GM12891 (cell line): Measurements from ENCODE around the gene KIF3B. TPM values are rescaled to one million over a fixed set of nuclear protein-coding genes. Genes with fewer than 3 reads are reported as not detected.
A peak's percentile ranks its signal among the peaks of the same experiment; 100 is the strongest.

Experiments
- DNase-seq: peaks from one replicate; pipeline ENCODE4 v3.0.0; 2011; ENCODE audit warnings: low spot score; ENCODE audit not compliant: insufficient read length
- FAIRE-seq: peaks from 2 replicates; lab custom pipeline; 2011; peaks lifted over from hg19 to GRCh38; lab: Jason Lieb, UNC
- PAX5 ChIP-seq: IDR thresholded peaks from 2 replicates; pipeline ENCODE4 v1.6.1; 2011; ENCODE audit warnings: low read length, moderate library complexity, mild to moderate bottlenecking; ENCODE audit not compliant: insufficient read depth, severe bottlenecking
- POLR2A ChIP-seq: IDR thresholded peaks from 2 replicates; pipeline ENCODE4 v1.6.1; 2011; ENCODE audit warnings: low read depth, low read length, control low read depth
- POLR2AphosphoS5 ChIP-seq: IDR thresholded peaks from 2 replicates; pipeline ENCODE4 v1.6.1; 2011; ENCODE audit warnings: low read depth, low read length, control low read depth
- POU2F2 ChIP-seq: IDR thresholded peaks from 2 replicates; pipeline ENCODE4 v1.6.1; 2011; ENCODE audit warnings: low read depth, mild to moderate bottlenecking, control low read depth, low read length, moderate library complexity
- SPI1 ChIP-seq: IDR thresholded peaks from 2 replicates; pipeline ENCODE4 v1.6.1; 2011; ENCODE audit warnings: low read depth, low read length, control low read depth
- TAF1 ChIP-seq: IDR thresholded peaks from 2 replicates; pipeline ENCODE4 v1.6.1; 2011; ENCODE audit warnings: low read depth, low read length, control low read depth
- polyA plus RNA-seq: library from polyadenylated mRNA; unstranded; fragments of >200 nt; gene quantifications from one replicate; pipeline ENCODE4 v1.2.1, GENCODE V29; 2012; ENCODE audit warnings: low read depth, missing spikeins, inconsistent platforms; ENCODE audit not compliant: missing spikeins

Gene KIF3B
- polyA plus RNA-seq, result 10.7 TPM

DNA sequence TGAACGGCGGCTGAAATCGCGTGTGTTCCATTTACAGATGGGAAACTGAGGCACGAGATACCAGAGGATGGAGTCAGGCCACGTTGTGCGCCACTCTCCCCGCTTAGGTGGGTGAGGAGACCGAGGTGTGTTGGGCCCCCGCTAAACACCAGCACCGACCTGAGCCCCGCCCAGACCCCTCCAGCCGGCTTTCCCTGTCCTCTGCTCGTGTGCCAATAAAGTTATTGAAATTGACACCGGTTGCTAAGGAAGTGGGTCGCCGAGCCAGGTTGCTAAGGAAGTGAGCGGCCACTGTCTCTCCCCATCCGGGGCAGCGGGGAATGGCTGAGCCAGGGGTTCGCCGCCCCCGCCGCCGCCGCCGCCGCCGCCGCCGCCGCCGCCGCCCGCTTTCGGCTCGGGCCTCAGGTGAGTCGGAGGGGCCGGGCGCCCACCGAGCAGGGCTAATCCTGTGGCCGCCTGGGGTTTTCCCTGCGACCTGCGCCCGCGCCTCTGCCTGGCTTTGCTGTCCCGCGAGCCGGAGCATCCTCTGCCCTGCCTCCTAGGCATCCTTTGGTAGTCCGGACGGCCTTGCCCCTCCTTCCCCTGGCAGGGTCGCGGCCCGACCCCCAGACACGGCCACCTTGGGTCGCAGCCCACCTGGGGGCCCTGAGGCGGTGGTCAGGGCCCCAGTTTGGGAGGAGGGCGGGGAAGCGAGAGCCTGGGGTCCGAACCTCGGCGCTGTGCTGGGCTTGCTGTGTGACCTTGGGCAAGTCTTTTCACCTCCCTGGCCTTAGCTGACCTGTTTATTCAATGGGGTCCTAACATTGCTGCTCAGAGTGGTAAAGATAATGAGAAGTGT is at the start of gene KIF3B:
TSS of gene KIF3B (plus strand) at position 291 of the 838 bp plus-strand sequence. CDS start 32,127 bp downstream, outside the sequence.
- DNase-seq (peak; percentile 89), FAIRE-seq (peak; percentile 92)
- TF ChIP-seq TAF1 (no peak), SPI1 (peak; percentile 95), POU2F2 (peak; percentile 92; the same call in 1 of the 2 replicates)

DNA sequence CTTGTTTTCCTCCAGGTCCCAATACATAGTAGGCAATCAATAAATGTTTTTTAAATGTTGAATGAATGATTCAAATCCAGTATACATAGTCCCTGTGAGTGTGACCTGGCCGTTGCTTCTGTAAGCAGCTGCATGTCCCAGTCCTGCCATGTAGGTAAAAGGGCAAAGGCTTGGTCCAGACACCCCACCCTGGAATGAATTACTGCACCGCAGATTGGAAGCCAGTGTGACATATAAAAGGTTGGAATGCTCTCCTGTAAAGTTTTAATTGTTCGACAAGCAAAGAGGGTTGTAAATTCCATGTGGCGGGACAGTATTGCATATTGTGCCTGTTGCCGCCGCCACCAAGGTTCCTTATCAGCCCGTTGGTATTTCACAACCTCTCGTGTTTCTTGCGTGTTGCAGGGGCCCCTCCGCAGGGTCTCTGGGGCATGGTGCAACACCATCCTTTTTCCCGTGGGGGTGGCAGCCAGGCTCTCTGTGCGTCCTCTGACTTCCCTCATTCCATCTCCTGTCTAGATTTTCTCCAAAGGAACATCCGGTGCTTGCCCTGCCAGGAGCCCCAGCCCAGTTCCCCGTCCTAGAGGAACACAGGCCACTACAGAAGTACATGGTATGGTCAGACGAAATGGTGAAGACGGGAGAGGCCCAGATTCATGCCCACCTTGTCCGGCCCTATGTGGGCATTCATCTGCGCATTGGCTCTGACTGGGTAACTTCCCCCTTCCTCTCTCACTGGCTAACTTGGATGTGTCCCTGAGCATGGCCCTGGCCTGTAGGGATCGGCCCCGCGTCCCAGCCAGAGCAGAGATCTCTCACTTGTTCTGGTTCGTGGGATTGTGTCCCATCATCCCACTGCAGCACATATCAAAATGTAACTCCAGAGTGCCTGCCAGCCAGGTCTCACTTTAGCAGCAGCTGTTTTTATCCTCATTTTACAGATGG is 49.4 kb upstream of the KIF3B start:
- FAIRE-seq (no peak), DNase-seq (no peak)
- no peak for TF ChIP-seq POLR2AphosphoS5
- no peak for TF ChIP-seq POU2F2
- TF ChIP-seq TAF1, result no peak
- no peak for TF ChIP-seq PAX5
- TF ChIP-seq SPI1, result no peak
- no peak for TF ChIP-seq POLR2A

DNA sequence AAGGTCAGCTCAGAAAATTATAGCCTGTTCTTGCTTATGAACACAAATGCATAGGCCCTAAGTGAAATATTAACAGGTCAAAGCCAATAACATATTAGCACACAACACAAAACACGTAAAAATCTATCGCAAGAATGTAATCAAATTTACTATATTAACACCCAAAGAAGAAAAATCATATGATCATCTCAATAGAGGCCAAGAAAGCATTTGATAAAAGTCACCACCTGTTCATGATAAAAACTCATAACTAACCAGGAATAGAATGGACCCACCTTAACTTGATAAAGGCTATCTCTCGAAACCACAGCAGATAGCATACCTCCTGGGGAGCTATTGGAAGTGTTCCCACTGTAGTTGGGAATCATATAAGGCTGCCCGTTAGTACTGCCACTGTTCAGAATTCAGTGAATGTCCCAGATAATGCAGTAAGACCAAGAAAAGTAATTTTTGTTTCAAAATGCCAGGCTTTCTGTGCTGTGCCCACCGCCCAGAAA is 48.2 kb upstream of the KIF3B start:
- no peak for FAIRE-seq
- no peak for DNase-seq
- no peak for TF ChIP-seq POLR2A
- no peak for TF ChIP-seq SPI1
- TF ChIP-seq TAF1, result no peak
- no peak for TF ChIP-seq POLR2AphosphoS5
- TF ChIP-seq PAX5, result no peak
- TF ChIP-seq POU2F2, result no peak

DNA sequence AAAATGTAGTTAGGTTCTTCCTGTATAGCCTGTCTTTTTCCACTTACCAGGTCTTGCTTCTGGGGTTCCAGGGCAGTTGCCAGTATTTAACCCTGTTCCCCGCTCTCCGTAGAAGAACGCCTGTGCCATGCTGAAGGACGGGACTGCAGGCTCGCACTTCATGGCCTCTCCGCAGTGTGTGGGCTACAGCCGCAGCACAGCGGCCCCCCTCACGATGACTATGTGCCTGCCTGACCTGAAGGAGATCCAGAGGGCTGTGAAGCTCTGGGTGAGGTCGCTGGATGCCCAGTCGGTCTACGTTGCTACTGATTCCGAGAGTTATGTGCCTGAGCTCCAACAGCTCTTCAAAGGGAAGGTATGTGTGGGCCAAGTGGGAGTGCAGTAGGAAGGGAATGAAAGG is 46.7 kb upstream of the KIF3B start:
- TF ChIP-seq PAX5 (no peak), SPI1 (no peak)
- DNase-seq (no peak), FAIRE-seq (no peak)

DNA sequence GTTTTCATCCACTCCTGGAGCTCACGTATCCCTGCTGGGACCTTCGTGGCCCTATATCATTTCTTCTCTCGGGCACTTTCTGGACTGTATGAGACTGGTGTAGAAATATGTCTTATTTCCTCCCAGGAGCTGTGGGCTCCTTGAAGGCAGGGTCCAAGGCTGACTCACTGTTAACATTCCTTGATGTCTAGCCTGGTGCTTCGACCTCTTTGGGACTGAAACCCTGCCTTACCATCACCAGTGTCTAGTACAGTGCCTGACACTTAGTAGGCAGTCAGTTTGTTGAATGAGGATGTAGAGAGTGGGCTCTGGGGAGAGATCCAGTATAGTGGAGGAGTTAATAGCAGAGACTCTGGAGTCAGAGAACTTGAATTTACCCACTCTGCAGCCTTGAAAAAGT is 46.2 kb upstream of the KIF3B start:
- DNase-seq, result no peak

DNA sequence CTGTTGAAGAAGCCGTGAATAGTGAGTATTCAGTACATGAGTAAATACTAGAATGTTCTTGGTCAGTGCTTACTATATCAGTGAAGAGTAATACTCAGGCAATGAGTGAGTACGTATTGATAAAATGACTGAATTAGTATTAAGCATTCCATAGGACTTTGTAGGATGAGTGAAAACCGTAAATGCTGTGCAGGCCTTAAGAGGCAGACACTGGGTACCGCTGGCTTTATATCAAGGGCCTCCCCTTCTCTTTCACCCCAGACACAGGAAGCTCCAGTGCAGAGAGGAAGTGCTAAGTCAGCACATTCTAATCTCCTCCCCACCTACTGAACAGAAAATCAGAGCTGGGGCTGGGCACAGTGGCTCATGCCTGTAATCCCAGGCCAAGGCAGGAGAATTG is 45.6 kb upstream of the KIF3B start:
- TF ChIP-seq POU2F2 (no peak), POLR2A (no peak), TAF1 (no peak), SPI1 (peak; percentile 51), POLR2AphosphoS5 (no peak), PAX5 (no peak)
- DNase-seq, result no peak
- peak; percentile 61 for FAIRE-seq

More for the DNA sequence above, 46.2 kb upstream of the KIF3B start:
- TF ChIP-seq PAX5 (no peak), TAF1 (no peak), POLR2AphosphoS5 (no peak), POLR2A (no peak), SPI1 (no peak), POU2F2 (no peak)
- no peak for FAIRE-seq

DNA sequence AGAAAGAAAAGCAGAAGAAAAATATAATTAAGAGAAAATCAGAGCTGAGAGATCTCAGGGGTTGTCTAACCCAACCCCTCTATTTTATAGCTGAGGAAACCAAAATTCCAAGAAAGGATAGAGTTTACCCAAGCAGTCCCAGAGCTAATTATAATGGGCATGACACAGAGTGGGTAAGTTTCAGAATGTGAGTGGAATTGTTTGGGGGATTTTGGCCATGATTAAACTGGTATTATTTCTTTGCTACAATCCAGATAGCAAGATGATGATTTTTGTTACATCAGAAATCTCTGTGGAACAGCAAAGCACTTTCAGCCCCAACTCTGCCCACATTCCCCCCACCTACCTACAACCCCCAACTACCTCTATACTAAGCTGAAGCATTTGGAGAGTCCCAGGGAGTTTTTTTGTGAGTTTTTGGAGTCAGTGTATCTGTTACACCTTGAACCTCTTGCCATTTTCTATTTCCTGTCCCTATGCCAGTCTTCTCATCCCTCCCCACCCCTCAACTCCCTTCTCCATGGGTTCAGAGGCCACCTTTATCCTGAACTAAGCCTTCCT is 45.0 kb upstream of the KIF3B start:
- peak; percentile 62 for FAIRE-seq
- no peak for TF ChIP-seq POLR2AphosphoS5
- TF ChIP-seq POU2F2, result no peak
- TF ChIP-seq POLR2A, result no peak
- no peak for TF ChIP-seq SPI1
- no peak for TF ChIP-seq PAX5
- TF ChIP-seq TAF1, result no peak
- no peak for DNase-seq

DNA sequence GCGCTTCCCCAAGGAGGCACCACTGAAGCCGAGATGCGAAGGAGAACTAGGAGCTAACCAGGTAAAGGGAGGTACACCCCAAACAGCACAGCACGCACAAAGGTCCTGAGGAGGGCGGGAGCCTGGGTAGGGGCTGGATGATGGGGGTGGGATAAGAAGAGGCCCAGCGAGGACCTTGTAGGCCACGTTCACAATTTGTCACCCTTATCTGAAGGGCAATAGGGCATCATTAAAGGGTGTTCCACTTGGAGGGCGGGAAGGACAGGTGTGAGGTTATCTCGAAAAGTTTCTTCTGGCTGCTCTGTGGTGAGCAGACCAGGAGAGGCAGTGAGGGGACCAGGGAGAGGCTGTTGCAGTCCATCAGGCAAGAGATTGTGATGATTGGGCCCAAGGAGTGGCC is 44.2 kb upstream of the KIF3B start:
- TF ChIP-seq POLR2AphosphoS5 (no peak), SPI1 (no peak), POLR2A (no peak), PAX5 (no peak), POU2F2 (no peak), TAF1 (no peak)
- FAIRE-seq, result no peak

DNA sequence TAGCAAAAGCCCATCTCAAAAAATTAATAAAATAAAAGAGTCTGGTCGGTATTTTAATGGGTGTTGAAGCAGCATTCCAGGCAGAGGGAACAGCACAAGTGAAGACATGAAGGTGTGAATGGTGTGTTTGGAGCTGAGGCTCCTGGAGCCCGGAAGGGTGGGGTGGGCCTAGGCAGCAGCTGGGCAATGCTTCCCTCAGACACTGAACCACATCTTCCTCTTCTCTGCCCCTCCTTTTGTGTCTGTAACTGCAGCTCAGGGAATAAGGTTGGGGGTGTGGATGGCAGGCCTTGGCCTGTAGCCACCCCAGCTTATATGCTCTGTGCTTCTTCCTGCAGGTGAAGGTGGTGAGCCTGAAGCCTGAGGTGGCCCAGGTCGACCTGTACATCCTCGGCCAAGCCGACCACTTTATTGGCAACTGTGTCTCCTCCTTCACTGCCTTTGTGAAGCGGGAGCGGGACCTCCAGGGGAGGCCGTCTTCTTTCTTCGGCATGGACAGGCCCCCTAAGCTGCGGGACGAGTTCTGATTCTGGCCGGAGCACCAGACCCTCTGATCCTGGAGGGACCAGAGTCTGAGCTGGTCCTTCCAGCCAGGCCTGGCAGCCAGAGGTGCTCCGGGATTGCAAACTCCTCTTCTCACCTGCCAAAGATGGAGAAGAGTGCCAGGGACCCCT is 43.2 kb upstream of the KIF3B start:
- TF ChIP-seq SPI1 (no peak), POU2F2 (no peak), TAF1 (no peak), PAX5 (no peak), POLR2A (no peak), POLR2AphosphoS5 (no peak)
- FAIRE-seq, result no peak

More for the DNA sequence above, 44.2 kb upstream of the KIF3B start:
- DNase-seq, result no peak

More for the DNA sequence above, 43.2 kb upstream of the KIF3B start:
- DNase-seq, result no peak
